GM18951 (cell line): Measurements from ENCODE around the gene EBF3.

Source experiments
- POLR2A ChIP-seq: IDR thresholded peaks from 4 replicates; pipeline ENCODE4 v1.6.1; 2011; ENCODE audit warnings: mild to moderate bottlenecking; ENCODE audit not compliant: insufficient read length, insufficient read depth; ENCODE audit errors: extremely low read depth
- in situ Hi-C: fragments of 300-500 bp; cut with MboI; formaldehyde crosslinking; loops from one replicate; pipeline ENCODE4 v1.12.0; 2022; ENCODE audit warnings: low sequenced_read_pairs, mixed read lengths, inconsistent platforms; ENCODE audit not compliant: unreplicated experiment

EBF3 gene

GRCh38 chr10:129881641-129882040 lies 82.4 kb downstream of the EBF3 start:
- TF ChIP-seq POLR2A: no peak
- in situ Hi-C loops: no loop called here

- TF ChIP-seq POLR2A: no peak
- in situ Hi-C loops: no loop called here
These were observed 83.7 kb downstream of the EBF3 start for GRCh38 chr10:129880191-129880870.

- in situ Hi-C loops: no loop called here
- TF ChIP-seq POLR2A: no peak
These were observed 84.4 kb downstream of the EBF3 start for GRCh38 chr10:129879655-129880054.

DNA sequence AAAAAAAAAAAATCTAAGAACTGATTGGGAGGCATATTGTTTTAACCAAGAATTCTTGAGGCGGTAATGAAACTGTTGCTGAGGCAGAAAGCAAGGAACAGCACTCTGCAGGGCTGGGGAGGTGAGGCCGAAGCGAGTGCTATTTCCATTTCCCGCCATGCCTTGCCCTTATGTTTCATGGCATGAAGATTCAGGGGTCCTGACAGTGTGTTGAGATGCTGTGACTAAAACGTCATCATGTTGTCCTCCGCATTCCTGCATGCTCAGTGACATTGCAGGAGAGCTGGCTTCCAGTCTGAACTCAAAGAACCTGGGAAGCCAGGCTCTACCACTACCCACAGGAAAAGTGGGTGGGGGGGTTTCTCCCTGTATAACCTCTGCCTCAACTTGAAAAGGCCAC lies 85.2 kb downstream of the EBF3 start:
- no peak for TF ChIP-seq POLR2A
- in situ Hi-C loops: no loop called here

GRCh38 chr10:129877773-129878371 lies 86.2 kb downstream of the EBF3 start:
- in situ Hi-C loops: no loop called here
- TF ChIP-seq POLR2A: no peak

- in situ Hi-C loops: no loop called here
These were observed 87.2 kb downstream of the EBF3 start for GRCh38 chr10:129876838-129877237.

DNA sequence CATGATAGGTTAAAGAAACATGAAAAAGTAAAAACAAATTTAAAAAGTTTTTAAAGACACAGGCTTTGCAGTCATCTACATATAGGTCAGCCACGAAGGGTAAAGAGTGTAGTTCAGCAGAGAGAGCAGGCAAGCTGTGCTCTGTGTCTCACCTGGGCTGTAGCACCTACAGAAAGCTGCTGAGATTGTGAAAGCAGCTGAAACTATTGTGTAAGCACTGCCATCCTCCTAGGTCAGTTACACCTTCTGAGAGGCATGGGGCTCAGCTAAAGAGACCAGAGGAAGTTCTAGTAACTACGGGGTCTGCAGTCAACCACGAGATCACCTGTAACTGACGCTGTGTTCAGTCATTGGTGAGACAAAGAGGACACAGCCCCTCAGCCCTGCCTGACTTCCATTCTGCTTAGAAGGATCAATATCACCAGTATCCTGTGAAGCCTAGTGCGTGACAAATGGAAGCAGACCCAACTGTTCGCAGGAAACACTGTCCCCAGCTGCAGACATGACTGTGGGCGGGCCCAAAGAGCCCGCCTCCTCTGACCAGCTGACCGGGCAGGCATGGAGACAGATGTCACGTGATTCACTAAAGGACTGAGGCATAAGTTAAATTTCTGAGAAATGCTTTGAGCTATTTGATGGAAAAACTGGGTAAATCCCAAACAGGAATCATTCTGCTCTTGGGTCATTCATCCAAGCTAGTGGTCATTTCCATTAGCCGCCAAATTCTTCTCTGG lies 87.9 kb downstream of the EBF3 start:
- in situ Hi-C loops: no loop called here
- no peak for TF ChIP-seq POLR2A

More at GRCh38 chr10:129876838-129877237, 87.2 kb downstream of the EBF3 start:
- no peak for TF ChIP-seq POLR2A

- no peak for TF ChIP-seq POLR2A
- in situ Hi-C loops: no loop called here
These were observed 90.7 kb downstream of the EBF3 start for GRCh38 chr10:129873351-129873750.

DNA sequence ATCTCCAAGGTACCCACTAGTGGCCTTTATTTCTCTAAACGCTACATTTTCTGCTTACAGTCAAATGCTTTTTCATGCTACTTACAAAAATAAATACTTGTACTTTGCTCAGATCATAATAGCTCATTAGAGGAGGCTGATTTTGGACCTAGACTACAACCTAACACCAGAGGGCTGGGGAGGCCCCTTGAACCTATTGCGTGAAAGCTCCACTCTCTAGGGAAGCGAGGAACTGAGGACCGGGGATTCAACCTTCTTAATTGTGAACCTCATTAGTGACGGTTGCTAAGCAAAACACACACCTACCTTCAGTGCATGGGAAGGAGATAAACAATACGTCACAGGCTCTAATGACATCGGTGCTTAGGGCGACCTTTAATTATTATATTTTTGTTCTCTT lies 92.1 kb downstream of the EBF3 start:
- no peak for TF ChIP-seq POLR2A
- in situ Hi-C loops: no loop called here

GRCh38 chr10:129870961-129871621 lies 93.0 kb downstream of the EBF3 start:
- TF ChIP-seq POLR2A: no peak
- in situ Hi-C loops: no loop called here

GRCh38 chr10:129870474-129870757 lies 93.7 kb downstream of the EBF3 start:
- in situ Hi-C loops: no loop called here
- no peak for TF ChIP-seq POLR2A

DNA sequence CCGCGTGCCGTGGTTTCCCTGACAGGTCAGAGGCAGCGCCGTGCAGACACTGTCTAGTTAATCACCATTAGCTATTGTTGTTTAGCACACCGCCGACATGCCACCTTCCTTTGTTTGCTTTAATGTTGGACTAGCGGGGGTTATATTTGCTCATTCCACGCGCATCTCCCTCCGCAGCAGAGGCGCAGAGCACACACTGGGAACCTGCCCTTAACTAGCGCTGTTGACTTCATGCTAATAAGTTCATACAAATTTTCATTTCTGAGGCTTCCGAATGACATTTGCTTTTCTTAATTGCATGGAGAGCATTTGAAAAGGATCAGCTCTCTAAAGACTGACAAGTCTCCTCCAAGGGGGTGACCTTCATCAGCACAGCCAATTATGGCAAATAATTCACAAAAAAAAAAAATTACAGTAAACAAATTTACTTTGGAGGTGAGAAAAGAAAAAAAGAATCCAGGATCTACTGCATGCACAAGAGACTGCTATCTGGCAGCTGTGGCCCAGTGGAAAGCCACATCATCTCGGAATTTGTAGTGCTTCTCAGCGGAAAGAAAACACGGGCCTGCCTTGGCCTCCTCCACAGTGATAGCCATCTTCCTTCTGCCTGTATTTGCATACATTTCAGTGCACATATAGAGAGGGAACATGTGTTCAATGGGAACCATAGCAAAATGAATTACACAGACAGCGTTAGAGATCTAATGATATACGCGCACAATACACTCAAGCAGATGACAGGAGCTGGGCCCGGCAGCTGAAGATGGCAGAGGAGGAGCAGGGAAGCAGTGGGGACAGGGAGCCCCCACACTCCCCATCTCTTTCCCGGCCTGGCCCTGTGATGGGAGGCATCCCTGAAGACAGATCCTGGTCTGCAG lies 94.2 kb downstream of the EBF3 start:
- no peak for TF ChIP-seq POLR2A
- in situ Hi-C loops: no loop called here
